Hepatic stellate cell (primary cell): ENCODE measurements around the gene PUSL1.

ENCODE experiments used
- DNase-seq: peaks from one replicate; pipeline ENCODE4 v3.0.0; 2011; ENCODE audit warnings: low spot score

Gene PUSL1

GRCh38 chr1:1307923-1308755 is at the start of gene PUSL1, which contains the start of gene ACAP3:
Gene PUSL1 (plus strand): TSS chr1:1308597. CDS start chr1:1308644, 47 bp downstream.
Gene ACAP3 (minus strand): TSS chr1:1307930. CDS start chr1:1307815, 115 bp downstream.
- peak; percentile 99 for DNase-seq

- DNase-seq, result no peak
These were observed 49.3 kb upstream of the PUSL1 start for GRCh38 chr1:1259119-1259488.

DNA sequence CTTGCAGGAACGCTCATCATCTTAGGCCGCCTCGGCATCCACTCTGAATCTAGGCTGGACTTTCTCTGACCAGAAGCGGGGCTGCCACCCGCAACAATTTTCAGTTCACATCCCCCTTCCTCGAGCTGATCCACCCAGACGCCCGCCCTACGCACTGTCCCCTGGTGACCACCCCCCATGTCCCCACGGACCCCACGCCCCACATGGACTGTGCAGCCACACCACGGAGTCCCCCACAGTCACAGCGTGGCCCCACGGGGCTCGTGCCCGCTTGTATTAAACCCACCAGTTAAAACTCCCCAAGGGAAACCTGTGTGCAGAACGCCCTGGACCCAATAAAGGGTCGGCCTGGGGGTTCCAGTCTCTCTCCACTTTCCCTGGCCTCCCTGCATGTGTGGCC is 48.9 kb upstream of the PUSL1 start:
- DNase-seq, result no peak

GRCh38 chr1:1259951-1260600 is 48.3 kb upstream of the PUSL1 start:
- no peak for DNase-seq

DNA sequence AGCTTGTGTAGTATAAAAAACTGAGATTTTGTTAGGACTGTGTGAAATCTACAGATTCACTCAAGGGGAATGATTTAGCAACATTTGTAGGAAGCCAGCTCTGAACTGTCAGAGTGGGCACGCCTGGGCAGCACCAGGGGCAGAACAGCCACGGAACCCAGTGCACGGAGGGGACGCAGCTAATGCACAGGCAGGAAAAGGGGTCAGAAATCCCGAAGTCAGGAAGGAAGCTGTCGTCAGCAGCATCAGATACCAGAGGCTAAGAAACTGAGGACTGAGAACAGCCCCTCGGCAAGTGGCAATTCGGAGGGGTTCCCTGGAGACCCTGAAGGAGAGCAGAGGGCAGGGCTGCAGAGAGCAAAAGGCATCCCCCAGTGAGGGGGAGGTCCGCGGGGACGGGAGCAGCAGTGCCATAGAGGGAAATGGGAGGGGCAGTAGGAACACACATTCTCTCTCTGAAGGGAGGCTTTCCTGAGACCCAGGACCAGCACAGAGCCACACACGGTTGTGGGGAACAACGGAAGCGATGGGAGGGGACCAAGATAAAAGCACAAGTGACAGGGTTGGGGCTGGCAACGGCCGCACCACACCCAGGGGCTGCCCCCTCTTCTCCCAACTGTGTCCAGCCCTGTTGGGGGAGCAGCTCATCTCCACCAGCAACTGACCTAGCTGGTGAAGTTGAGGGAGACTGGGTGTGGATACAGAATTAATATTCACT is 47.4 kb upstream of the PUSL1 start:
- no peak for DNase-seq

- no peak for DNase-seq
These were observed 46.3 kb upstream of the PUSL1 start for GRCh38 chr1:1262071-1262470.

DNA sequence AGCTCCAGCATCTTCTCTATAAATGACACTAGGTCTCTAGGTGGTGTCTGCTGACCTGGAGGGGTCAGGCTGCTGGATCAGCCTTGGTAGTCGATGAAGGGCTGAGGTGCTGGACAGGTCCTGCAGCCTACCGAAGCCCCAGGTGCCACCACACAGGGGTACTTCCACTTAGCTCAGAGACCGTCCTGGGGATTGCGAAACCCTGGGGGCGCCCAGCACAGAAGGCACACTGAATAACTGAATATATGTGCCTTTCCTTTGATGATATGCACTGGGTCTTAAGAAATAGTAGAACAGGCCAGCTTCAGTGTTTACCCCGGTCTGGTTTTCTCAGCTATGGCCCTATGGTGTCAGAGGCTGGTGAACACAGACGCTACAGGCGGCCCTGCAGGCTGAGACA is 45.6 kb upstream of the PUSL1 start:
- DNase-seq, result no peak

DNA sequence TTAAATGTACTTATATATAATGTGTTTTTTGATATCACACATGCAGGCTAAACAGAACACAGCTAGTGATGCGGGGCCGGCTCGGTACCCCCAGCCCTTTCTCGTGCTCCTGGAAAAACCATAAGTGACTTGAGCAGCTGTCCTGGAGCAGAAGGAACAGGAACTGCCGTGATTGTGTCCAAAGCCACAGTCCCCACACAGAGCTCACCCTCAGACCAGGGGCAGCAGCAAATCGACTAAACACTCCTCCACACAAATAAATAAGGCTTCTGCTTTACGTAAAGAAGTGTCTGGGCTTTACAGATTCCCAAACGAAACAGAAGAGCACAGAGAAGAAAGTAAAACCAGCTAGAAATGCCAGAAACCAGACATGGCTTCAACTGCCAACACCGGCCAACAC is 44.4 kb upstream of the PUSL1 start:
- no peak for DNase-seq

DNA sequence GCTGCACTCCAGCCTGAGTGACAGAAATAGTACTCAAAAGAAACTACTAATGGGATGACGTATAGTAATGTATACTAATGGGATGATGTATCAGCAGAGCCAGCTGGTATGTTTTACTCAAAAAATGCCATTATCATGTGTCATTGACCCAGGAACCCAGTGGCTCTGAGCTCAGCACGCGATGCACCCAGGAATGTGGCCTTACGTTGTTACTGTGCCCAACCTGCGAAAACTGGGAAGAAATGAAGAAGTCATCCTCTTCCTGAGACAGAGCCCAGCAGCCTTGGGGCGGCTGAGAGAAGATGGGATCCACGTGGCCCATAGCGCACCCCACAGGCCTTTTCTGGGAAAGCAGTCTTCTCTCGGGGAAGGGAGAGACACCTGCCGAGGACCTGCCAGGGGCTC is 43.5 kb upstream of the PUSL1 start:
- peak; percentile 97 for DNase-seq

DNA sequence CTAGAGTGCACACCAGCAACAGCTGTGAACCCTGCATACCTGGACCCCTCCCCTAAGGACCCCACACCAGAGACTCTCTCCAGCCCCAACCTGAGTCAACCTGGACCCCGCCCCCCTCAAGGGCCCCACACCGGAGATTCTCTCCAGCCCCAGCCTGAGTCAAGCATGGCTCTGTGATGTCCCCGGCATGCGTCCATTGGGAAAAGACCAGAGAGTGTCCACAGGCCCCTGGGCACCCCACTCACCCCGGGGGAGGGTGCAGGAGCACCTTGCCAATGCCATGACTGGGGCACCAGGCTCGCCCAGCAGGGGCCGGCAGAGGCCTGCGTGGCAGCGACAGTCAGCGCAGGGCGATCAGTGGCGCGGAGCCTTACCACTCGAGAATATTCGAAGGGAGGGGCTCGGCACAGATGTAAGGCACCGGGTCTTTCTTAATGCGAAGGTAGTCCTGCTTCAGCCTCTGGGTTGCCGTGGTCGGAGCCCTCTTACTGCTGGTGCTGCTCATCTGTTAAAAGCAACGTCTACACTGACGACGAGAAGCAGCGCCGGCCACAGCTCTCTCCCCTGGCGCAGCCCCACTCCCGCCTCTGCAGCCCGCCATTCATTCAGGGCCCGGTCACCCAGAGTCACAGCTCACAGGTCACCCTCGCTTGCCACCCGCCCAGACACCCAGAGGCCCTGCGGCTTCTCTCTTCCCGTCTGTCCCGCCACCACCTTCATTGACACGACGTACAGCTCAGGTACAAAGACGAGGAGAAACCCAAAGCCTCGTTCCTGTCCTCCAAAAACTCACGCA is 40.7 kb upstream of the PUSL1 start:
- no peak for DNase-seq

- DNase-seq, result no peak
These were observed 40.1 kb upstream of the PUSL1 start for GRCh38 chr1:1268284-1268682.

DNA sequence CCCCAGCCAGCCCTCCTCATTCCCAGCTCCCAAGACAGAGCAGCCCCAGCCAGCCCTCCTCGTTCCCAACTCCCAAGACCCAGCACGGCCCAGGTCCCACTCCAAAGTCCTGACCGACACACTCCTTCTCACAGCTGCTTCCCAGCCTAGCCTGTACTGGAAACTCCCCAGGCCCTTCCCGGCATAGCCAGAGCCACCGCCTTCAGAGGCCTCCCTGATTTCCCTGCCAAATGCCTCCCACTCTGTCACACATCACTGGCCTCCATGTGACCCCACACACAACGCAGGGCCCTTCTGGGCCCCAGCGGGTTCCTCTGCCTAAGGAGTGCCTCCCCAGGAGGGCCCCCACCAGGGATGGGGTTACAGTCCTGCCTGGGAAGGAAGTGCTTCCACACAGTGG is 37.6 kb upstream of the PUSL1 start:
- DNase-seq, result no peak

DNA sequence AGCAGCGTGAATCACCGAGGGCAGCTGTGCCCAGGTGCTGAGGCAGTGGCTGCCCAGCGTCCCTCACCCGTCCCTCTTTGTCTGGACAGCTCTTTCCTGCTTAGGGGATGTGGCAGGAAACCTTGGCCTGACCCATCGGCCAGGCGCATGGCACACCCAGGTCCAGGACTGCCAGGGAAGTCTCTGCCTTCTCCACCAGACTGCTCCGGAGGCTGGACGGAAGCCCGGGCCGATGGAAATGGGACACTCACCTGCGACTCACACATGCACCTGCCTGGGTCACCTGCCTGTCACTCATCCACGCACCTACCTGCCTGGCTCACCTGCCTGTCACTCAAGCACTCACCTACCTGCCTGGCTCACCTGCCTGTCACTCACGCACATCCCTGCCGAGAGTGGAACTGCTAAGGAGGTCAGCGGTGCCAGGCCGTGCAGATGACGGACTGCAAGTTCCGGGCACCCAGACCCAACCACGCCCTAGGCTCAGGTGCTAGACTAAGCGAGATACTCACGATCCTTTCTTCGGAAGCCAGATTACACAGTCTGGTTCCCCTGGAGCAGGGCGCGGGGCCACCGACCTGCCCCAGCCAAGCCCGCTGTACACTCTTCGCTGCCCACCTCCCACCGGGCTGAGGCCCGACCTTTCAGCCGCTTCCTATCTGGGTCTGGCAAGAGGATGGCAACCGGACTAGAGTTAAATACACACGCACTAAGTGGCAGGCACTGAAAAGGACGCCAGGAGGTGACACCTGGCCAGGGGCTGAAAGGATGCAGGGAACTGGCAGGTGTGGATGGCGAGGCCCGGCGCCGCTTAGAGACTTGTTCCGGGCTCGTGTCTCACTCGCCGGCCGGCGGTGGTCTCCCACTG is 35.8 kb upstream of the PUSL1 start:
- no peak for DNase-seq

GRCh38 chr1:1273209-1273511 is 35.2 kb upstream of the PUSL1 start:
- DNase-seq, result peak; percentile 43

DNA sequence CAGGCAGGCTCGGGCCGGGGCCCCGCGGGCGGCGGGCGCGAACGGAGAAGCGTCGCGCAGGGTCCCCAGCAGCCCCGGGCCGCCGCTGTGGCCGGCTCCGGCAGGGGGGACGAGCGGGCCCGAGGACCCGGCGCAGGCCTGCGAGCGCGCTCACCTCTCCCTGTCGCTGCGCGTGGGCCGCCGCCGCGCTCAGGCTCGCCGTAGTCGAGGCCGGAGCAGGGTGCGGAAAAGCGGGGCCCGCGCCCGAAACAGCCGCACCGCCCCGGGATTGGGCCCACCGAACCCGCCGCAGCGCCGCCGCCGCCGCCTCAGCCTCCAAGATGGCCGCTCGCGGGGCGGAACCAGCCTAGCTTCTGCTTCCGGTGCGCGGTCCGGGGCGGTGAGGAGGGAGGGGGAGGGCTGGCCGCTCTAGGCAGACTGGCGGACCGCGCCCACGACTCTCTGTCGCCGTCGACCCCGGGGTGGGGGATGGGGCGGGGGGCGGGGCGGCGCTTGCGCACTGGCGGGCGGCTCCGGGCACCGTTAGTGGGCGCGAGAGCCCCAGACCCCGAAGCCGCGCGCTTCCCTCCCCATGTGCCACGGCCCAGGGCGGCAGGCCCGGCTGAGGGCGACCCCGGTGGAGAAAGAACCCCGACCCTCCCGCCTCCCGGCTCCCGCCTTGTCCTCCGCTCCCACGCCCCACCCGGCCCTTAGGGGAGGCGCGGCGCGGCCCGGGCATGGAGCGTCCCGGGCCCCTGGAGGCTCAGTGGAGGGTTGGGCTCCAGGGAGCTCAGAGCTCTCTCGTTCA is 34.7 kb upstream of the PUSL1 start, which contains the start of gene UBE2J2:
Gene UBE2J2, minus strand, starts transcription at position 343 of the 787 bp plus-strand sequence. CDS start 5,862 bp downstream, outside the sequence.
- peak; percentile 97 for DNase-seq

- no peak for DNase-seq
These were observed 34.0 kb upstream of the PUSL1 start for GRCh38 chr1:1274299-1274930.

GRCh38 chr1:1274931-1275431 is 33.4 kb upstream of the PUSL1 start:
- no peak for DNase-seq

DNA sequence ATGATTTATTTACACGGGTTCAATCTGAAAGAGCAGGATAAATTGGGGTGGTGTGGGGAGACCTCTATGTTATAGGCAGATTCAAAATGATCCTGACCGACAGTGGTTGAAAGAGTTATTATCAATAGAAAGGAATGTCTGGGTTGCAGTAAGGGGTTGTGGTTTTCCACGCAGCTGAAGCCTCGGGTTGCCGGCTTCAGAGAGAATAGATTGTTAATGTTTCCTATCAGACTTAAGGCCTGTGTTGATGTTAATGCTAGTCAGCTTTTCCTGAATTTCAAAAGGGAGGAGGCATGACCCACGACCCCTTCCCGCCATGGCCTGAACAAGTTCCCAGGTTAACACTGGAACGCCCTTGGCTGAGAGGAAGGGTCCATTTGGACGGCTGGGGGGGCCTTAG is 32.6 kb upstream of the PUSL1 start:
- DNase-seq, result peak; percentile 48

- DNase-seq, result no peak
These were observed 29.8 kb upstream of the PUSL1 start for GRCh38 chr1:1278620-1279019.

- DNase-seq, result no peak
These were observed 29.4 kb upstream of the PUSL1 start for GRCh38 chr1:1279028-1279427.
